HEK293 (cell line): ENCODE measurements around the gene ARHGAP26.

Source experiments
- CTCF ChIA-PET: fragments of 350-600 bp; formaldehyde crosslinking; extraction: SDS; loops from one replicate; lab custom pipeline; 2021; ENCODE audit warnings: antibody characterized with exemption; lab: Yijun Ruan, JAX
- POLR2A ChIA-PET: fragments of 300-600 bp; formaldehyde crosslinking; extraction: SDS; loops from one replicate; lab custom pipeline; 2020; ENCODE audit warnings: antibody characterized with exemption, inconsistent platforms; lab: Yijun Ruan, JAX
- H3K27ac ChIP-seq: fragments of 200-500 bp; sonication (Bioruptor generic); 2 replicates; pipeline ENCODE4 v1.5.1; 2014; ENCODE audit warnings: low read depth, low read length, control low read depth, inconsistent platforms; ENCODE audit errors: extremely low read depth
- H3K36me3 ChIP-seq, 2 experiments: fragments of 200-500 bp in 1 of 2; sonication (Bioruptor generic) in 1 of 2; 1 replicate in 1 of 2; 2 replicates in 1 of 2; pipeline ENCODE4 v1.5.1; 2014 to 2017; ENCODE audit warnings: inconsistent platforms in 2 of 2, low read length in 2 of 2; ENCODE audit not compliant: control insufficient read depth in 2 of 2, insufficient read depth in 1 of 2
- H3K4me1 ChIP-seq: fragments of 200-500 bp; sonication (Bioruptor generic); 2 replicates; pipeline ENCODE4 v1.5.1; 2014; ENCODE audit warnings: mild to moderate bottlenecking, low read length, inconsistent platforms; ENCODE audit not compliant: control insufficient read depth, insufficient read depth
- H3K4me3 ChIP-seq: 2 replicates; pipeline ENCODE4 v1.5.1; 2011; ENCODE audit warnings: low read depth, mild to moderate bottlenecking, control low read depth, low read length, moderate library complexity
- H3K9me3 ChIP-seq: fragments of 200-500 bp; sonication (Bioruptor generic); 2 replicates; pipeline ENCODE4 v1.5.1; 2014; ENCODE audit warnings: low read depth, low read length, inconsistent platforms; ENCODE audit not compliant: control insufficient read depth, insufficient read depth
- GLIS1 ChIP-seq: fragments of 450-650 bp; formaldehyde crosslinking; IDR thresholded peaks from 2 replicates; pipeline ENCODE4 v1.5.1; 2016; ENCODE audit warnings: missing biosample characterization, missing genetic modification characterization
- KLF1 ChIP-seq: fragments of 450-650 bp; formaldehyde crosslinking; IDR thresholded peaks from 2 replicates; pipeline ENCODE4 v1.5.1; 2016; ENCODE audit warnings: missing biosample characterization, missing genetic modification characterization
- PRDM1 ChIP-seq: fragments of 450-650 bp; formaldehyde crosslinking; IDR thresholded peaks from 2 replicates; pipeline ENCODE4; 2016; ENCODE audit warnings: missing biosample characterization, missing genetic modification characterization
- SETDB1 ChIP-seq: IDR thresholded peaks from one replicate; pipeline ENCODE4 v1.6.1; 2017; ENCODE audit warnings: mild to moderate bottlenecking, low read length, moderate library complexity, mixed read lengths; ENCODE audit not compliant: insufficient read length
- SP3 ChIP-seq: fragments of 450-650 bp; formaldehyde crosslinking; IDR thresholded peaks from 2 replicates; pipeline ENCODE4 v1.5.1; 2016; ENCODE audit warnings: missing biosample characterization, missing genetic modification characterization
- WT1 ChIP-seq: fragments of 450-650 bp; formaldehyde crosslinking; IDR thresholded peaks from 2 replicates; pipeline ENCODE4 v1.5.1; 2016; ENCODE audit warnings: missing biosample characterization, missing genetic modification characterization
- YY2 ChIP-seq: fragments of 450-650 bp; formaldehyde crosslinking; IDR thresholded peaks from 2 replicates; pipeline ENCODE4 v1.5.1; 2016; ENCODE audit warnings: missing biosample characterization, missing genetic modification characterization
- ZNF133 ChIP-seq: fragments of 450-650 bp; formaldehyde crosslinking; IDR thresholded peaks from 2 replicates; pipeline ENCODE4 v1.5.1; 2016; ENCODE audit warnings: missing biosample characterization, missing genetic modification characterization
- ZNF16 ChIP-seq: fragments of 450-650 bp; formaldehyde crosslinking; IDR thresholded peaks from 2 replicates; pipeline ENCODE4 v1.5.1; 2016; ENCODE audit warnings: low read depth, missing biosample characterization, missing genetic modification characterization
- ZNF23 ChIP-seq: fragments of 450-650 bp; formaldehyde crosslinking; IDR thresholded peaks from 2 replicates; pipeline ENCODE4 v1.5.1; 2016; ENCODE audit warnings: missing biosample characterization, missing genetic modification characterization, borderline replicate concordance
- ZNF266 ChIP-seq: fragments of 450-650 bp; formaldehyde crosslinking; IDR thresholded peaks from 2 replicates; pipeline ENCODE4 v1.5.1; 2016; ENCODE audit warnings: missing biosample characterization, missing genetic modification characterization, low read depth
- ZNF354C ChIP-seq: fragments of 450-650 bp; formaldehyde crosslinking; IDR thresholded peaks from 2 replicates; pipeline ENCODE4 v1.5.1; 2016; ENCODE audit warnings: missing biosample characterization, missing genetic modification characterization, low read depth, borderline replicate concordance
- ZNF398 ChIP-seq: fragments of 450-650 bp; formaldehyde crosslinking; IDR thresholded peaks from 2 replicates; pipeline ENCODE4 v1.5.1; 2017; ENCODE audit warnings: missing biosample characterization, missing genetic modification characterization
- ZNF549 ChIP-seq: fragments of 450-650 bp; IDR thresholded peaks from 2 replicates; pipeline ENCODE4 v1.5.1; 2018; ENCODE audit warnings: missing biosample characterization, missing genetic modification characterization, mild to moderate bottlenecking, inconsistent platforms, moderate library complexity
- ZNF600 ChIP-seq: fragments of 450-650 bp; formaldehyde crosslinking; IDR thresholded peaks from 2 replicates; pipeline ENCODE4 v1.5.1; 2016; ENCODE audit warnings: missing biosample characterization, missing genetic modification characterization
- ZNF660 ChIP-seq: fragments of 450-650 bp; IDR thresholded peaks from 2 replicates; pipeline ENCODE4 v1.5.1; 2018; ENCODE audit warnings: missing biosample characterization, mild to moderate bottlenecking, missing genetic modification characterization
- ZNF707 ChIP-seq: fragments of 450-650 bp; formaldehyde crosslinking; IDR thresholded peaks from 2 replicates; pipeline ENCODE4 v1.5.1; 2016; ENCODE audit warnings: missing biosample characterization, missing genetic modification characterization
- ZXDB ChIP-seq: fragments of 450-650 bp; formaldehyde crosslinking; IDR thresholded peaks from 2 replicates; pipeline ENCODE4 v1.5.1; 2016; ENCODE audit warnings: missing biosample characterization, missing genetic modification characterization
- TF ChIP-seq, protein P1 (sequence below): fragments of 450-650 bp; formaldehyde crosslinking; IDR thresholded peaks from 2 replicates; pipeline ENCODE4 v1.5.1; 2016; ENCODE audit warnings: missing biosample characterization, missing genetic modification characterization
- TF ChIP-seq, protein P2 (sequence below): fragments of 450-650 bp; formaldehyde crosslinking; IDR thresholded peaks from 2 replicates; pipeline ENCODE4 v1.5.1; 2016; ENCODE audit warnings: missing biosample characterization, missing genetic modification characterization
- TF ChIP-seq, protein P3 (sequence below): fragments of 450-650 bp; formaldehyde crosslinking; IDR thresholded peaks from 2 replicates; pipeline ENCODE4 v1.5.1; 2017; ENCODE audit warnings: missing biosample characterization, missing genetic modification characterization

ARHGAP26 gene

GRCh38 chr5:142839711-142840346 lies 69.7 kb downstream of the ARHGAP26 start:
- no peak overlapping the region for H3K4me3 ChIP-seq
- TF ChIP-seq ZNF707 (tag by site-specific recombination) (no peak), KLF1 (tag by site-specific recombination) (peak; percentile 58; the same call in 1 of the 2 replicates), ZNF398 (peak; percentile 9; the same call in 1 of the 2 replicates), ZNF549 (tag by site-specific recombination) (no peak), SP3 (tag by site-specific recombination) (no peak), WT1 (tag by site-specific recombination) (no peak), ZNF133 (tag by site-specific recombination) (no peak), PRDM1 (peak; percentile 60), YY2 (tag by site-specific recombination) (no peak), ZXDB (tag by site-specific recombination) (no peak), GLIS1 (tag by site-specific recombination) (no peak), ZNF600 (no peak), SETDB1 (no peak), ZNF354C (tag by site-specific recombination) (no peak), ZNF16 (tag by site-specific recombination) (no peak)
- TF ChIP-seq, protein P1, sequence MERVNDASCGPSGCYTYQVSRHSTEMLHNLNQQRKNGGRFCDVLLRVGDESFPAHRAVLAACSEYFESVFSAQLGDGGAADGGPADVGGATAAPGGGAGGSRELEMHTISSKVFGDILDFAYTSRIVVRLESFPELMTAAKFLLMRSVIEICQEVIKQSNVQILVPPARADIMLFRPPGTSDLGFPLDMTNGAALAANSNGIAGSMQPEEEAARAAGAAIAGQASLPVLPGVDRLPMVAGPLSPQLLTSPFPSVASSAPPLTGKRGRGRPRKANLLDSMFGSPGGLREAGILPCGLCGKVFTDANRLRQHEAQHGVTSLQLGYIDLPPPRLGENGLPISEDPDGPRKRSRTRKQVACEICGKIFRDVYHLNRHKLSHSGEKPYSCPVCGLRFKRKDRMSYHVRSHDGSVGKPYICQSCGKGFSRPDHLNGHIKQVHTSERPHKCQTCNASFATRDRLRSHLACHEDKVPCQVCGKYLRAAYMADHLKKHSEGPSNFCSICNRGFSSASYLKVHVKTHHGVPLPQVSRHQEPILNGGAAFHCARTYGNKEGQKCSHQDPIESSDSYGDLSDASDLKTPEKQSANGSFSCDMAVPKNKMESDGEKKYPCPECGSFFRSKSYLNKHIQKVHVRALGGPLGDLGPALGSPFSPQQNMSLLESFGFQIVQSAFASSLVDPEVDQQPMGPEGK (tag by site-specific recombination), result no peak
- TF ChIP-seq, protein P2, sequence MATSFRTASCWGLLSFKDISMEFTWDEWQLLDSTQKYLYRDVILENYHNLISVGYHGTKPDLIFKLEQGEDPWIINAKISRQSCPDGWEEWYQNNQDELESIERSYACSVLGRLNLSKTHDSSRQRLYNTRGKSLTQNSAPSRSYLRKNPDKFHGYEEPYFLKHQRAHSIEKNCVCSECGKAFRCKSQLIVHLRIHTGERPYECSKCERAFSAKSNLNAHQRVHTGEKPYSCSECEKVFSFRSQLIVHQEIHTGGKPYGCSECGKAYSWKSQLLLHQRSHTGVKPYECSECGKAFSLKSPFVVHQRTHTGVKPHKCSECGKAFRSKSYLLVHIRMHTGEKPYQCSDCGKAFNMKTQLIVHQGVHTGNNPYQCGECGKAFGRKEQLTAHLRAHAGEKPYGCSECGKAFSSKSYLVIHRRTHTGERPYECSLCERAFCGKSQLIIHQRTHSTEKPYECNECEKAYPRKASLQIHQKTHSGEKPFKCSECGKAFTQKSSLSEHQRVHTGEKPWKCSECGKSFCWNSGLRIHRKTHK (tag by site-specific recombination), result no peak
- TF ChIP-seq, protein P3, sequence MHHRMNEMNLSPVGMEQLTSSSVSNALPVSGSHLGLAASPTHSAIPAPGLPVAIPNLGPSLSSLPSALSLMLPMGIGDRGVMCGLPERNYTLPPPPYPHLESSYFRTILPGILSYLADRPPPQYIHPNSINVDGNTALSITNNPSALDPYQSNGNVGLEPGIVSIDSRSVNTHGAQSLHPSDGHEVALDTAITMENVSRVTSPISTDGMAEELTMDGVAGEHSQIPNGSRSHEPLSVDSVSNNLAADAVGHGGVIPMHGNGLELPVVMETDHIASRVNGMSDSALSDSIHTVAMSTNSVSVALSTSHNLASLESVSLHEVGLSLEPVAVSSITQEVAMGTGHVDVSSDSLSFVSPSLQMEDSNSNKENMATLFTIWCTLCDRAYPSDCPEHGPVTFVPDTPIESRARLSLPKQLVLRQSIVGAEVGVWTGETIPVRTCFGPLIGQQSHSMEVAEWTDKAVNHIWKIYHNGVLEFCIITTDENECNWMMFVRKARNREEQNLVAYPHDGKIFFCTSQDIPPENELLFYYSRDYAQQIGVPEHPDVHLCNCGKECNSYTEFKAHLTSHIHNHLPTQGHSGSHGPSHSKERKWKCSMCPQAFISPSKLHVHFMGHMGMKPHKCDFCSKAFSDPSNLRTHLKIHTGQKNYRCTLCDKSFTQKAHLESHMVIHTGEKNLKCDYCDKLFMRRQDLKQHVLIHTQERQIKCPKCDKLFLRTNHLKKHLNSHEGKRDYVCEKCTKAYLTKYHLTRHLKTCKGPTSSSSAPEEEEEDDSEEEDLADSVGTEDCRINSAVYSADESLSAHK, result no peak
- ChIA-PET CTCF (interaction anchor here (0.7 to 1.4 kb wide), 2 partner anchors 91 to 184 kb away, joined by 3 to 4 read pairs; no protein-coding TSS in a partner anchor), POLR2A (no interaction called here)
- no peaks in the 10 kb centered on the region for H3K4me1 ChIP-seq
- H3K9me3 ChIP-seq, result no peaks in the 10 kb centered on the region
- no peaks in the 10 kb centered on the region for H3K36me3 ChIP-seq
- H3K27ac ChIP-seq, result no peak overlapping the region

GRCh38 chr5:142840575-142840974 lies 70.4 kb downstream of the ARHGAP26 start:
- no peak for TF ChIP-seq ZNF266 (tag by site-specific recombination)
- no peak for TF ChIP-seq SP3 (tag by site-specific recombination)
- TF ChIP-seq ZNF23 (tag by site-specific recombination), result no peak
- TF ChIP-seq ZNF660 (tag by site-specific recombination), result no peak
- TF ChIP-seq PRDM1, result 0 out of 2 replicates have a peak, but pooled peaks have one; percentile 41
- TF ChIP-seq, protein P1 (tag by site-specific recombination), result no peak
- H3K27ac ChIP-seq, result no peak overlapping the region
- H3K9me3 ChIP-seq, result no peaks in the 10 kb centered on the region
- POLR2A ChIA-PET, result no interaction called here
- CTCF ChIA-PET, result no interaction called here
- H3K4me3 ChIP-seq, result no peak overlapping the region
- no peaks in the 10 kb centered on the region for H3K36me3 ChIP-seq
- peaks cover 4% of the 10 kb centered on the region; the same call in 1 of the 2 replicates for H3K4me1 ChIP-seq
